Esophagus mucosa (tissue), 1 donor: ENCODE data around the gene CHSY3. TPM values are rescaled to one million over a fixed set of nuclear protein-coding genes. Genes with fewer than 3 reads are reported as not detected.

Experiments used
- ATAC-seq: fragments of 200-7000 bp; cut with Tn5 transposase; one replicate; pipeline ENCODE4 v1.9.1; 2020
- total RNA-seq: library from RNA; stranded (reverse); gene quantifications from one replicate; pipeline ENCODE4 v1.2.4, GENCODE V29; 2023
- donor health status: DM: yes; HTN: yes; CAD: no.

CHSY3 gene
- total RNA-seq, 1 donor from 2014 or later = 0.28 TPM

GRCh38 chr5:130032807-130033206, 128.5 kb downstream of the CHSY3 start:
- no peak for ATAC-seq

- ATAC-seq = no peak
Observed at GRCh38 chr5:130034566-130035210, 130.4 kb downstream of the CHSY3 start.

- no peak for ATAC-seq
Observed at GRCh38 chr5:130035388-130035787, 131.1 kb downstream of the CHSY3 start.

GRCh38 chr5:130037905-130038304, 133.6 kb downstream of the CHSY3 start:
- ATAC-seq = no peak

- ATAC-seq = no peak
Observed at GRCh38 chr5:130043834-130044233, 139.6 kb downstream of the CHSY3 start.

- no peak for ATAC-seq
Observed at GRCh38 chr5:130045334-130045733, 141.1 kb downstream of the CHSY3 start.

GRCh38 chr5:130050585-130050984, 146.3 kb downstream of the CHSY3 start:
- ATAC-seq = no peak

- no peak for ATAC-seq
Observed at GRCh38 chr5:130052752-130053151, 148.5 kb downstream of the CHSY3 start.

GRCh38 chr5:130055572-130055971, 151.3 kb downstream of the CHSY3 start:
- no peak for ATAC-seq

- ATAC-seq = no peak
Observed at GRCh38 chr5:130061746-130062145, 157.5 kb downstream of the CHSY3 start.

GRCh38 chr5:130063603-130064002, 159.3 kb downstream of the CHSY3 start:
- no peak for ATAC-seq

- ATAC-seq = no peak
Observed at GRCh38 chr5:130064484-130064883, 160.2 kb downstream of the CHSY3 start.

- no peak for ATAC-seq
Observed at GRCh38 chr5:130065617-130066016, 161.4 kb downstream of the CHSY3 start.

- no peak for ATAC-seq
Observed at GRCh38 chr5:130066644-130067043, 162.4 kb downstream of the CHSY3 start.

- ATAC-seq = no peak
Observed at GRCh38 chr5:130067364-130067763, 163.1 kb downstream of the CHSY3 start.

- no peak for ATAC-seq
Observed at GRCh38 chr5:130068101-130068500, 163.8 kb downstream of the CHSY3 start.

- no peak for ATAC-seq
Observed at GRCh38 chr5:130068988-130069387, 164.7 kb downstream of the CHSY3 start.

- ATAC-seq = no peak
Observed at GRCh38 chr5:130074820-130075219, 170.6 kb downstream of the CHSY3 start.

GRCh38 chr5:130077007-130077406, 172.7 kb downstream of the CHSY3 start:
- ATAC-seq = no peak

GRCh38 chr5:130078661-130079060, 174.4 kb downstream of the CHSY3 start:
- ATAC-seq = no peak

- no peak for ATAC-seq
Observed at GRCh38 chr5:130090569-130091270, 186.5 kb downstream of the CHSY3 start.

- no peak for ATAC-seq
Observed at GRCh38 chr5:130092991-130093390, 188.7 kb downstream of the CHSY3 start.

GRCh38 chr5:130096483-130096882, 192.2 kb downstream of the CHSY3 start:
- ATAC-seq = no peak

GRCh38 chr5:130099008-130099407, 194.7 kb downstream of the CHSY3 start:
- ATAC-seq = no peak
